GM12873 (cell line): ENCODE data around the gene TMSB4X.

Source experiments
- CTCF ChIP-seq: IDR thresholded peaks from 2 replicates; pipeline ENCODE4 v1.5.1; 2012; ENCODE audit warnings: low read depth, mild to moderate bottlenecking, moderate library complexity, low read length, control low read depth; ENCODE audit not compliant: insufficient read depth; ENCODE audit errors: missing control alignments

TMSB4X gene

GRCh38 chrX:12958059-12958458, 16.9 kb upstream of the TMSB4X start:
- TF ChIP-seq CTCF, result no peak

- TF ChIP-seq CTCF, result no peak
These were observed 16.4 kb upstream of the TMSB4X start for GRCh38 chrX:12958461-12958860.

GRCh38 chrX:12961196-12961718, 13.7 kb upstream of the TMSB4X start:
- peak; percentile 31 for TF ChIP-seq CTCF

- no peak for TF ChIP-seq CTCF
These were observed 12.8 kb upstream of the TMSB4X start for GRCh38 chrX:12962041-12962504.

GRCh38 chrX:12965131-12965940, 9.6 kb upstream of the TMSB4X start:
- TF ChIP-seq CTCF, result no peak

- TF ChIP-seq CTCF, result no peak
These were observed 8.8 kb upstream of the TMSB4X start for GRCh38 chrX:12966151-12966550.

GRCh38 chrX:12967711-12968465, 7.0 kb upstream of the TMSB4X start:
- no peak for TF ChIP-seq CTCF
